GM08714 (cell line): Measurements from ENCODE around the gene NIPBL.
"Not testable (repeated sequence)": the region's sequence is repeated elsewhere in the genome, so short reads cannot be mapped to it uniquely, and the experiment has no call there.

Source experiments
- H3K4me3 ChIP-seq: fragments of 200-500 bp; sonication (Bioruptor generic); 2 replicates; pipeline ENCODE4 v1.5.1; 2014; ENCODE audit warnings: mild to moderate bottlenecking, low read length, inconsistent platforms
- ZNF274 ChIP-seq: IDR thresholded peaks from 2 replicates; pipeline ENCODE4 v1.6.1; 2012; ENCODE audit warnings: mild to moderate bottlenecking, low read depth, low read length

NIPBL gene

GRCh38 chr5:37086466-37087173 is 210.1 kb downstream of the NIPBL start:
- TF ChIP-seq ZNF274: no peak

GRCh38 chr5:37088009-37088408 is 211.4 kb downstream of the NIPBL start:
- no peak for TF ChIP-seq ZNF274
- H3K4me3 ChIP-seq: no peak overlapping the region

More at GRCh38 chr5:37086466-37087173, 210.1 kb downstream of the NIPBL start:
- no peak overlapping the region for H3K4me3 ChIP-seq

- H3K4me3 ChIP-seq: no peak overlapping the region
- no peak for TF ChIP-seq ZNF274
Observed at GRCh38 chr5:37090123-37090726, 213.7 kb downstream of the NIPBL start.

GRCh38 chr5:37090781-37091180 is 214.2 kb downstream of the NIPBL start:
- no peak for TF ChIP-seq ZNF274

GRCh38 chr5:37093795-37094194 is 217.2 kb downstream of the NIPBL start:
- not testable (repeated sequence) for H3K4me3 ChIP-seq

More at GRCh38 chr5:37090781-37091180, 214.2 kb downstream of the NIPBL start:
- H3K4me3 ChIP-seq: no peak overlapping the region

- H3K4me3 ChIP-seq: not testable (repeated sequence)
Observed at GRCh38 chr5:37099267-37099666, 222.7 kb downstream of the NIPBL start.

- TF ChIP-seq ZNF274: no peak
- H3K4me3 ChIP-seq: no peak overlapping the region
Observed at GRCh38 chr5:37103302-37103701, 226.7 kb downstream of the NIPBL start.

GRCh38 chr5:37109338-37109737 is 232.8 kb downstream of the NIPBL start:
- no peak for TF ChIP-seq ZNF274
- no peak overlapping the region for H3K4me3 ChIP-seq

GRCh38 chr5:37110135-37110534 is 233.6 kb downstream of the NIPBL start:
- no peak overlapping the region for H3K4me3 ChIP-seq
- TF ChIP-seq ZNF274: no peak

DNA sequence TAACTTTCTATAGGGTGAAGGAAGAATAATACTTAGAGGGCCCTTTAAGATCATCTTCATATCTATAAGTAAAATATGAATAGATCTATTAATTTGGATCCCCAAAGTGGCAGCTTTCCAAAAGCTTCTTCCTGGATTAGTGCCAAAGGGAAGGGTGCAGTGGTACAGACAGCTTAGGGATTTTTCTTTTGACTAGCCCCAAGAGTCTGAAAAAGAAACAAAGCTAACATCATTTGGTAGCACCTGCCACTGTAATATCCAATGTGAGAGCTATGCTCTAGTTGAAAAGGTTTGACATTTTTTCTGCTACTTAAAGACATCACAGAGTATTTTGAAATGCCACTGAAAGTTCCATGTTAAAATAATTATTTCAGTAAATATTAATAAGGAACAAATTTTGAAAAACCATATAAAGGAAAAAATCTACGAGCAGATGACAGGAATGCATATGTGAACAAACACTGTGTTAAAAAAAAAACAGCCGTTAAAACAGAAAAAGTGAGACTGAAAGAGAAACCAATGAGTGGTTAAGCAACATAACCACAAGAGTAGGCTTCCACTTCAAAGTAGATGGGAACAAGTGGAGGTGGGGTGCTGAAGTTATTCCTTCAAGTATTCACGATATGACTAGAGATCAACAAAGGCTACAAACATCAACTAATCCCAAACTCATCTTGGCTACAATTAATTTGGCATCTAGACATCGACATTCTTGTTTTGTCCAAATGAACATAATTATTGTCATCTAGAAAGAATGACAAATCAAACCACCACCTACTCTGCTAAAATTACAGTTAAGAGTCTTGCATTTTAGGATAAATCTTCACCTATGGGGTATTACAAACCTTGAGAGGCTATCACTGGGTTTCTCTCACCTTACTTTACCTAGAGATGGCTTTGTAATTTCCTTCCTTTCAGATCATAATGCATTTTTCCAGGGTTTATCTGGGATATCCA is 235.1 kb downstream of the NIPBL start:
- TF ChIP-seq ZNF274: no peak
- no peak overlapping the region for H3K4me3 ChIP-seq

DNA sequence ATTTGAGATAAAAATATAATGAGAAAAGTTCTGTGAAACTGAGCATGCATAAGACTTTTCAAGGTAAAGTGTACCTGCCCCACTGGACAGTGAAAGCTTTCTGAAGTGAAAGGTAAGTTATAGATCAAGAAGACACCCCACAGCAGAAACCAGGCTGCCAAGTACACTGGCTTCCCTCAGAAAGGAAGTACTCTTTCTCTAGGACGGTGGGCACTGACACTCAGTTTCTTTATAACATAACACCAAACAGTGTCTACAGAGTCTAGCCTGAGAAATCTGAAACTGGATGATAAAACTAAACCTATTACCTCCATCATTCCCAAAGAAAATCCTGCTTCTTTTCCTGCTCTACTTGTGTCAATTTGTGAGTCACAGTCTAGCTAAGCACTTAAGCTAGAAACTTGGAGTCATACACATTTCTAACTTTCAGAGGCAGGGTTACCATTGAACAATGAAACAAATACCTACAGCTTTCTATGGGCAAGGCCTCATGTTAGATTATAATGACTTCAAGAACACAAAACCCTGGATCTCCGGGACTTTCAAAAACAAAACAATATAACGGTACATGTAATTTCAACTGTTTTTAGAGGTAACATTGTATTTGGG is 235.9 kb downstream of the NIPBL start:
- TF ChIP-seq ZNF274: no peak
- no peak overlapping the region for H3K4me3 ChIP-seq
